K562 (cell line): Measurements from ENCODE around the gene SLC31A1.

ENCODE experiments used
- CHD4 ChIP-seq: fragments of 200-600 bp; sonication (generic); IDR thresholded peaks from 3 replicates; pipeline ENCODE4 v1.6.1; 2012; ENCODE audit warnings: low read depth, mild to moderate bottlenecking, mixed read lengths, low read length, inconsistent platforms; ENCODE audit not compliant: insufficient read depth, insufficient replicate concordance, poor library complexity, severe bottlenecking
- CREM ChIP-seq: IDR thresholded peaks from 2 replicates; pipeline ENCODE4 v1.6.1; 2014; ENCODE audit warnings: antibody characterized with exemption, low read depth
- CTCF ChIP-seq, 3 experiments: IDR thresholded peaks in 2 of 3; conservative IDR thresholded peaks in 1 of 3; 2 replicates each; pipeline ENCODE4 v1.5.1; 2011 to 2012; ENCODE audit warnings: low read length in 3 of 3, mild to moderate bottlenecking in 3 of 3, control low read depth in 2 of 3, improper control_type of control experiment in 1 of 3, inconsistent platforms in 1 of 3, low read depth in 1 of 3, mixed read lengths in 1 of 3, moderate library complexity in 1 of 3; ENCODE audit not compliant: insufficient read depth in 2 of 3
- FIP1L1 ChIP-seq: fragments of 200-400 bp; formaldehyde crosslinking; IDR thresholded peaks from 2 replicates; pipeline ENCODE4 v1.6.1; 2018; ENCODE audit warnings: mild to moderate bottlenecking, low read depth, low read length; ENCODE audit not compliant: poor library complexity, severe bottlenecking
- FOXK1 ChIP-seq: sonication (generic); formaldehyde crosslinking; IDR thresholded peaks from 2 replicates; pipeline ENCODE4 v1.8.0; 2022; ENCODE audit warnings: missing genetic modification reagents, mild to moderate bottlenecking, borderline replicate concordance
- POLR2AphosphoS5 ChIP-seq: IDR thresholded peaks from 2 replicates; pipeline ENCODE4 v1.6.1; 2011; ENCODE audit warnings: mild to moderate bottlenecking, low read depth, low read length, moderate library complexity; ENCODE audit not compliant: control insufficient read depth, insufficient read depth
- SMARCE1 ChIP-seq: fragments of 450-650 bp; IDR thresholded peaks from 2 replicates; pipeline ENCODE4 v1.7.1; 2016; ENCODE audit warnings: mild to moderate bottlenecking
- YY1 ChIP-seq, 3 experiments: IDR thresholded peaks; 2 replicates each; pipeline ENCODE4 v1.6.1; 2011; ENCODE audit warnings: low read length in 2 of 3, mild to moderate bottlenecking in 2 of 3, moderate library complexity in 2 of 3, borderline replicate concordance in 1 of 3, control low read depth in 1 of 3, low read depth in 1 of 3; ENCODE audit not compliant: insufficient read depth in 3 of 3, insufficient replicate concordance in 2 of 3, control insufficient read depth in 1 of 3, insufficient read length in 1 of 3; ENCODE audit errors: extremely low read depth in 1 of 3
- ZNF263 ChIP-seq: sonication (generic); formaldehyde crosslinking; IDR thresholded peaks from 2 replicates; pipeline ENCODE4 v1.8.0; 2022; ENCODE audit warnings: mild to moderate bottlenecking, missing genetic modification reagents, borderline replicate concordance
- ZNF354B ChIP-seq: fragments of 250-450 bp; sonication (Bioruptor Pico); IDR thresholded peaks from 2 replicates; pipeline ENCODE4 v1.4.0; 2020

DNA sequence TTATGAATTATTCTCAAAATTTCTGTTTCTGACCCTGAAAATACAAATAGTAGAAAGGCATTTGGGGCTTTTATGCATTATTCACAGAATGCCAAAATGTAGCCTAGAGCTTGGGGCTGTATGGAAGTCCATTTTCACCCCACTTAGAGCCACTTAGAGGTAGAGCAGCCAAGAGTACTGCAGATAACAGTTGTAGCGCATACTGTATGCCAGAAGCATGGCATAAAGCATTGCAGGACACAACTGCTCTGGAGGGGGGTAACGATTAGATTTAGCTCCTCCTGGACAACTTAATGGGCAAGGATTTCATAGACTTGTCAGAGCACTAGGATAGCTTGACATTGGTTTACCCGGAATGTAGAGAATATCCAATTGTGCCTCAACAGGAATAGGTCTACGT lies 15.7 kb downstream of the SLC31A1 start:
- TF ChIP-seq ZNF263 (CRISPR knock-in tag) (no peak), CTCF (IDR thresholded peaks at IDR 0.05 in 2 of 3, conservative IDR thresholded peaks at IDR 0.05 in 1 of 3; ENCODE audit: insufficient read depth in 2 of 3, low read depth in 1 of 3, low read length in 3 of 3) (no peak), YY1 (IDR thresholded peaks at IDR 0.05; ENCODE audit: borderline replicate concordance in 1 of 3, control insufficient read depth in 1 of 3, extremely low read depth in 1 of 3, insufficient read depth in 3 of 3, insufficient read length in 1 of 3, insufficient replicate concordance in 2 of 3, low read depth in 1 of 3, low read length in 2 of 3) (no peak), FOXK1 (CRISPR knock-in tag) (no peak), SMARCE1 (no peak), FIP1L1 (no peak), CREM (no peak), ZNF354B (CRISPR knock-in tag) (no peak), POLR2AphosphoS5 (no peak), CHD4 (no peak)
